HCT116 (cell line): ENCODE data around the gene ASCL2. TPM values are rescaled to one million over a fixed set of nuclear protein-coding genes. Genes with fewer than 3 reads are reported as not detected.

ENCODE experiments used
- ATAC-seq: fragments of 200-7000 bp; cut with Tn5 transposase; 2 replicates; pipeline ENCODE4 v1.9.1; 2020; ENCODE audit warnings: mild to moderate bottlenecking, moderate library complexity
- Bru-seq: library from RNA; stranded (reverse); fragments of 400-500 nt; gene quantifications from one replicate; lab custom pipeline; 2021; lab: Mats Ljungman, UMichigan
- BruChase-seq, 2 experiments: library from RNA; stranded (reverse); fragments of 400-500 nt; gene quantifications; one replicate each; lab custom pipeline; 2021; lab: Mats Ljungman, UMichigan
- BruUV-seq: library from RNA; stranded (reverse); fragments of 400-500 nt; replicated peaks from 2 replicates; lab custom pipeline; 2021; lab: Mats Ljungman, UMichigan
- CTCF ChIA-PET: fragments of 300-600 bp; sonication (Branson Sonifier 250); formaldehyde crosslinking; loops from one replicate; lab custom pipeline; 2021; ENCODE audit warnings: antibody characterized with exemption; lab: Charles Lee
- POLR2A ChIA-PET: fragments of 300-600, 350-600 bp; sonication (Branson Sonifier 250); formaldehyde crosslinking; loops from one replicate; lab custom pipeline; 2021; ENCODE audit warnings: antibody characterized with exemption; lab: Charles Lee
- RAD21 ChIA-PET, 2 experiments: fragments of 300-600 bp; sonication (Branson Sonifier 250); formaldehyde crosslinking; loops; one replicate each; lab custom pipeline; 2023; ENCODE audit warnings: low total read pairs in 2 of 2; ENCODE audit not compliant: uncharacterized antibody in 2 of 2, unreplicated experiment in 2 of 2, low non-redundant PET in 1 of 2; lab: Charles Lee
- DNase-seq: peaks from one replicate; pipeline ENCODE4 v3.0.0-alpha.2; 2010; ENCODE audit warnings: low read depth, low spot score
- H2AFZ ChIP-seq: fragments of 200-600 bp; shearing (Covaris generic), sonication (generic); 2 replicates; pipeline ENCODE4 v1.6.1; 2017; ENCODE audit warnings: low read depth, mixed run types, mixed read lengths, antibody characterized with exemption, low read length; ENCODE audit not compliant: poor library complexity, severe bottlenecking
- H3K27ac ChIP-seq: 2 replicates; pipeline ENCODE4 v1.5.1; 2012; ENCODE audit warnings: low read depth, low read length
- H3K27me3 ChIP-seq: fragments of 200-600 bp; sonication (generic); 2 replicates; pipeline ENCODE4 v1.6.1; 2016; ENCODE audit warnings: mixed run types, low read length, mixed read lengths; ENCODE audit not compliant: insufficient read depth
- H3K36me3 ChIP-seq, 2 experiments: fragments of 200-500 bp in 1 of 2; fragments of 200-600 bp in 1 of 2; sonication (Bioruptor generic) in 1 of 2; sonication (generic) in 1 of 2; 2 replicates each; pipeline versions ENCODE4 v1.5.1 to v1.6.1; 2014 to 2016; ENCODE audit warnings: low read length in 2 of 2, inconsistent platforms in 1 of 2, mixed read lengths in 1 of 2, mixed run types in 1 of 2; ENCODE audit not compliant: insufficient read depth in 2 of 2, control insufficient read depth in 1 of 2
- H3K4me1 ChIP-seq, 2 experiments: fragments of 200-600 bp in 1 of 2; sonication (generic) in 1 of 2; 2 replicates each; pipeline versions ENCODE4 v1.5.1 to v1.6.1; 2012 to 2017; ENCODE audit warnings: low read length in 2 of 2, inconsistent platforms in 1 of 2, mild to moderate bottlenecking in 1 of 2, mixed read lengths in 1 of 2, mixed run types in 1 of 2, moderate library complexity in 1 of 2; ENCODE audit not compliant: insufficient read depth in 2 of 2, control insufficient read depth in 1 of 2
- H3K4me2 ChIP-seq: fragments of 200-600 bp; sonication (generic); 2 replicates; pipeline ENCODE4 v1.6.1; 2017; ENCODE audit warnings: mixed run types, low read length, mixed read lengths
- H3K4me3 ChIP-seq, 2 experiments: fragments of 200-600 bp in 1 of 2; sonication (generic) in 1 of 2; replicated peaks in 1 of 2; 2 replicates each; pipeline ENCODE4 v1.5.1; 2011 to 2016; ENCODE audit warnings: low read length in 2 of 2, control low read depth in 1 of 2, low read depth in 1 of 2, mild to moderate bottlenecking in 1 of 2, mixed read lengths in 1 of 2, mixed run types in 1 of 2
- H3K79me2 ChIP-seq: fragments of 200-600 bp; sonication (generic); 2 replicates; pipeline ENCODE4 v1.6.1; 2017; ENCODE audit warnings: mild to moderate bottlenecking, mixed run types, low read length, moderate library complexity, mixed read lengths; ENCODE audit not compliant: insufficient read depth
- H3K9ac ChIP-seq: fragments of 200-600 bp; sonication (generic); 2 replicates; pipeline ENCODE4 v1.6.1; 2016; ENCODE audit warnings: low read length, mixed read lengths
- H3K9me2 ChIP-seq: fragments of 200-600 bp; sonication (generic), shearing (Covaris generic); 2 replicates; pipeline ENCODE4 v1.6.1; 2017; ENCODE audit warnings: mixed run types, mild to moderate bottlenecking, moderate library complexity; ENCODE audit not compliant: insufficient read depth
- H3K9me3 ChIP-seq, 2 experiments: fragments of 200-500 bp in 1 of 2; fragments of 200-600 bp in 1 of 2; sonication (Bioruptor generic) in 1 of 2; sonication (generic) in 1 of 2; 2 replicates each; pipeline ENCODE4 v1.6.1; 2014 to 2017; ENCODE audit warnings: low read length in 2 of 2, mixed read lengths in 2 of 2, inconsistent platforms in 1 of 2, low read depth in 1 of 2, mild to moderate bottlenecking in 1 of 2, mixed run types in 1 of 2, moderate library complexity in 1 of 2; ENCODE audit not compliant: control insufficient read depth in 1 of 2, insufficient read depth in 1 of 2
- H4K20me1 ChIP-seq: fragments of 200-600 bp; sonication (generic), shearing (Covaris generic); 2 replicates; pipeline ENCODE4 v1.6.1; 2017; ENCODE audit warnings: mixed run types, mild to moderate bottlenecking, moderate library complexity; ENCODE audit not compliant: insufficient read depth
- CEBPB ChIP-seq: IDR thresholded peaks from 2 replicates; pipeline ENCODE4 v1.6.1; 2012; ENCODE audit warnings: low read depth
- EGR1 ChIP-seq: IDR thresholded peaks from 2 replicates; pipeline ENCODE4 v1.6.1; 2012; ENCODE audit warnings: low read depth
- EZH2phosphoT487 ChIP-seq: fragments of 200-600 bp; IDR thresholded peaks from 2 replicates; pipeline ENCODE4 v1.6.1; 2018; ENCODE audit warnings: antibody characterized with exemption, borderline replicate concordance
- POLR2A ChIP-seq: IDR thresholded peaks from 2 replicates; pipeline ENCODE4 v1.7.0; 2011; ENCODE audit warnings: borderline replicate concordance; ENCODE audit not compliant: insufficient read depth, insufficient read length; ENCODE audit errors: extremely low read depth
- SP1 ChIP-seq: IDR thresholded peaks from 2 replicates; pipeline ENCODE4 v1.6.1; 2012; ENCODE audit warnings: low read depth
- YY1 ChIP-seq: IDR thresholded peaks from 2 replicates; pipeline ENCODE4 v1.6.1; 2011; ENCODE audit warnings: low read length, low read depth, moderate library complexity, mild to moderate bottlenecking; ENCODE audit not compliant: insufficient replicate concordance; ENCODE audit errors: extremely low read depth
- intact Hi-C: fragments of 100-400 bp; cut with micrococcal nuclease; formaldehyde crosslinking; loops from 2 replicates; pipeline ENCODE4 v1.10.0; 2022
- long read RNA-seq: library from polyadenylated mRNA; unstranded; transcript quantifications from one replicate; pipeline ENCODE4 v2.0.0, GENCODE V29; 2021; ENCODE audit not compliant: unreplicated experiment
- polyA plus RNA-seq: library from polyadenylated mRNA; unstranded; fragments of >200 nt; gene quantifications from 2 replicates; pipeline ENCODE4 v1.2.1, GENCODE V29; 2012; ENCODE audit warnings: missing spikeins
- total RNA-seq: library from RNA; stranded (reverse); gene quantifications from one replicate; pipeline ENCODE4 v1.2.1, GENCODE V29; 2021; ENCODE audit not compliant: unreplicated experiment

The ASCL2 gene, protein sequence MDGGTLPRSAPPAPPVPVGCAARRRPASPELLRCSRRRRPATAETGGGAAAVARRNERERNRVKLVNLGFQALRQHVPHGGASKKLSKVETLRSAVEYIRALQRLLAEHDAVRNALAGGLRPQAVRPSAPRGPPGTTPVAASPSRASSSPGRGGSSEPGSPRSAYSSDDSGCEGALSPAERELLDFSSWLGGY
- not detected for total RNA-seq
- not detected in 2 replicates for polyA plus RNA-seq
- Bru-seq, nascent RNA, result not detected
- not detected for BruChase-seq, experiment 1, labeled RNA remaining after a 6-hour chase
- BruChase-seq, experiment 2, labeled RNA remaining after a 2-hour chase, result percentile 11 among the genes with signal in this experiment
- long read RNA-seq, result 0 reads

DNA sequence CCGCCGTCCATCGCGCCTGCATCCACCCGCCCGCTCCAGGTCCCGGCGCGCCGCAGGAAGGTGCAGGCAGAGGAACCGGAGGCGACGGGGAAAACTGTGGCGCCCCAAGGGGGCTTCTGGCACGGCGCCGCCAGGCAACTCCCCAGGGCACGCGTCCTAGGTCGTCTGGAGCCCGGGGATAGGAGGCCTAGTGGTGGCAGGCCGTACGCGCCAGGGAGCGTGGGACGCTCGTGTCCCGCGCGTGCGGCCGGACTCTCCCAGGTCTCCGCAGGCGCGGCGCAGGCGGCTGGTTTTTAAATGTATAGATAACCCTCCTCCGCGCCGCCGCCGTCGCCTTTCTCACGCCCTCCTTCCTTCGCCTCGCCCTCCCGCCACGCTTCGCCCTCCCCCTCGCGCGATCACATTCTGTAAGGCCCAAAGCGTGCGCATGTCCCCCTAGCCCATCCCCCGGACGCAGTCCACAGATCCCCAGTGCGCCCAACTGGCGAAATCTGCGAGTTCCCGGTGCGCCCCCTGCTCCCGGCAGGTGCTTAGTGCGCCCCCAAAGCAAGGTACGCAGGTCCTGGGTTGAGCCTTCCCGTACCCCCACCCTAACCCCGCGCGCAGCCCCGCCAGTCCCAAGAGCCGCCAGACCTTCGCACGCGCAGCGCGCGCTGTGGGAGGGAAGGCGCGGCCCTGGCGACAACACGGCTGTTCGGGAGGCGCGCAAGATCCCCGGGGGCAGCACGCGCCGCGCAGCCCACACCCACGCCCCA lies at the start of gene ASCL2:
TSS of gene ASCL2 (minus strand) at position 267 of the 755 bp plus-strand sequence. CDS start at position 11, 256 bp downstream.
- Histone ChIP-seq H3K9me3 (no peaks in the 10 kb centered on the region), H3K9ac (peak within 1 kb of the TSS; percentile 48)
- TF ChIP-seq EZH2phosphoT487 (no peak), YY1 (no peak), SP1 (no peak), EGR1 (no peak), POLR2A (no peak), CEBPB (no peak)
- TF ChIP-seq, all 23 proteins: peak for 0
- Histone ChIP-seq H3K27me3 (no peaks in the 10 kb centered on the region), H3K4me3 (peak within 1 kb of the TSS; percentile 38 to 56), H3K79me2 (no peaks in the 10 kb centered on the region), H3K4me2 (peak within 1 kb of the TSS; percentile 69), H3K36me3 (no peaks in the 10 kb centered on the region), H3K27ac (no peak within 1 kb of the TSS; the same call in 1 of the 2 replicates), H2AFZ (no peak within 1 kb of the TSS), H3K9me2 (no peaks in the 10 kb centered on the region), H4K20me1 (no peaks in the 10 kb centered on the region), H3K4me1 (peaks cover 0 to 12% of the 10 kb centered on the region in 2 experiments; a peak in 2 of 4 replicates)
- POLR2A ChIA-PET, result no interaction called here
- BruUV-seq, result no TSS peak
- DNase-seq (no peak), ATAC-seq (no peak)
- RAD21 ChIA-PET, result no interaction called here
- intact Hi-C loops, result no loop called here
- CTCF ChIA-PET, result no interaction called here
